ENCODE data around the gene DDX1. TPM values are rescaled to one million over a fixed set of nuclear protein-coding genes. Genes with fewer than 3 reads are reported as not detected.
"Not testable (repeated sequence)": the region's sequence is repeated elsewhere in the genome, so short reads cannot be mapped to it uniquely, and the experiment has no call there.

Gene DDX1
- total RNA-seq, 1 experiment from 2014 or later, result 135 TPM

GRCh38 chr2:15674637-15675455, 83.2 kb downstream of the DDX1 start:
- peak; percentile 87 for DNase-seq (ENCODE audit: low read depth)

DNA sequence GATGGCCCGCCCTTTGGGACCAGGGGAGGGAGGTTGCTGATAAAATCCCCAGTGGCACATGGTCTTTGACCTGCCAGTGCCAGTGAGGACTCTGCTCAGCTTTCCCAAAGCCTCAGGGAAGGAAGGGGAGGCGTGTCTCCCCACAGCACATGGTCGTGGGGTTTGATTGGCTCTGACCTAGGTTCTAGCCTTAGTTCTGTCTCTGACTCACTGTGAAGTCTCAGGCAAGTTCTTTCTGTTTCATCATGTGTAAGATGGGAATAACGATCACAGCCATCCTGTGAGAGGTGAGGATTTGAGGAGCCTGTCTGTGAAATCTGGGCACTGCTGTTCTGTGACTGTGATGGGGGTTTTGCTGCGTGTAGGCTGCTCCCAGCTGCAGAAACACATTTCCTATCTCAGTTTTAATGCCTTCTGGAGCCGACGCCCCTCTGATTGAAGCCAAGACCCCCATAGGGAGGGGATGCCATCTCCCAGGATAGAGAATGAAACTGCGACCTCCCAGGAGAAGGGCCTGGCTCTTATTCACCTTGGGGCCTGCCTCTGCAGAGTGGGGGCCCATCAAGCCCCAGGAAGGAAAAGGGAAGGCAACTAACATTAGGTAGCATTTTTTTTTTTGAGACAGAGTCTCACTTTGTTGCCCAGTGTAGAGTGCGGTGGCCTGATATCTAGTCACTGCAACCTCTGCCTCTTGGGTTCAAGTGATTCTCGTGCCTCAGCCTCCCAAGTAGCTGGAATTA, 84.0 kb downstream of the DDX1 start:
- DNase-seq (ENCODE audit: low read depth), result peak; percentile 74

DNA sequence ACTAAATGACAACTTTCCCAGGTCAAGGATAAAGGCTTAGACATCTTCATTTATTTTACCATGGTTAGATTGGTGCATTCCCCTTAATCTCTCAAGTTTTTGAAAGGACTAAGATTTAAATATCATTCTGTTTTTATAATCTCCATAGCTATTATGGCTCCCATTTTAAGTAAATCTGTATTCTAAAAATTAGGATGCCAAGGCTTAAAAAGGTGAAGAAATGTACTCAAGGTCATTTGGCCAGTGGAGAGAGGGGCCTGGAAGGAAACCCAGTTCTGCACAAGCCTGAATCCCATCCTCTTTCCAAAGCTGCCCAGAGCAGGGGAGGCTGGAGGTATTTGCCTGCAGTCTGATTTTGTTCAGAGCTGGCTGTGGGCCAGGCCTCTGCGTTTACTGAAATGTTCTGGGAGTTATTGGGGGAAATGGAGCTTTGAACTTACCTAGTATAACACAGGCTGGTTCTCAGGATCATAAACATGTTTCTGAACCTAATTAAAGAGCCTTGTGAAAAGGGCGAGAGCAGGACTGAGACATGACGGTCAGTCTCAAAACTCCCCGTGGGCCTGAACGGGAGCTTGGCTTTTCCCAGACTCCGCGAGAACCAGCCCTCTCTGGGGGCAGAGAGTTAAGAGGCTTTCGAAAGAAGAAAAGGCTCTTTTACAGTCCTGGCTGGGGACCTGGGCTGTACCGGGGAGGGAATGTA, 85.6 kb downstream of the DDX1 start:
- DNase-seq (ENCODE audit: low read depth), result no peak

DNA sequence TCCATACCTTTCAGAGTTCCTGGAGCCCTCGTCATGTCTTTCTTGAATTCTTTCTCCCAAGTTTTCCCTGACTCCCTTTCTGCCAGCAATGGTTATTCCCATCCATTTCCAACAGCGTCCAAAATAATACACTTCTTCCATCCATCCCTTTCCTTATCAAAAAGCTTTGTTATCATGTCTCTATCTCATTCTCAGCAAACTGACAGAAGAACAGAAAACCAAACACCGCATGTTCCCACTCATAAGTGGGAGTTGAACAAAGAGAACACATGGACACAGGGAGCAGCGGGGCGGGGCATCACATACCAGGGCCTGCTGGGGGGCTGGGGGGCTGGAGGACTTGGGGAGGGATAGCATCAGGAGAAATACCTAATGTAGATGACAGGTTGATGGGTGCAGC, 86.7 kb downstream of the DDX1 start:
- DNase-seq (ENCODE audit: low read depth), result no peak

DNA sequence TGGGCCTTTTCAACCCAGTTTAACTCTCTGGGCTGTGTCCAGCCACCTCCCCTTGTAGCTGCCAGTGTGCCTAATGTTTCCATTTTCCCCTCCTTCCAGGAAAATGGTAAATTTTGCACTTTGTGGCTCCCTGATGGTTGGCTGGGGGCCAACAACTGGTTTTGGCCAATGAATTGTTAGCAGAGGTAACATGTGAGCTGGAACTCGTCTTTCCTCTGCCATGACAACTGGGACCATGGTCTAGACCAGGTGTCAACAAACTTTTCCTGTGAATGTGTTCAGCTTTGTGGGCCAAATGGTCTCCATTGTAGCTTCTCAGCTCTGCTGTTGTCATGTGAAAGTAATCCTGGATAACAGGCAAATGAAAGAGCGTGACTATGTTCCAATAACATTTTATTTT, 87.2 kb downstream of the DDX1 start:
- DNase-seq (ENCODE audit: low read depth), result no peak

DNA sequence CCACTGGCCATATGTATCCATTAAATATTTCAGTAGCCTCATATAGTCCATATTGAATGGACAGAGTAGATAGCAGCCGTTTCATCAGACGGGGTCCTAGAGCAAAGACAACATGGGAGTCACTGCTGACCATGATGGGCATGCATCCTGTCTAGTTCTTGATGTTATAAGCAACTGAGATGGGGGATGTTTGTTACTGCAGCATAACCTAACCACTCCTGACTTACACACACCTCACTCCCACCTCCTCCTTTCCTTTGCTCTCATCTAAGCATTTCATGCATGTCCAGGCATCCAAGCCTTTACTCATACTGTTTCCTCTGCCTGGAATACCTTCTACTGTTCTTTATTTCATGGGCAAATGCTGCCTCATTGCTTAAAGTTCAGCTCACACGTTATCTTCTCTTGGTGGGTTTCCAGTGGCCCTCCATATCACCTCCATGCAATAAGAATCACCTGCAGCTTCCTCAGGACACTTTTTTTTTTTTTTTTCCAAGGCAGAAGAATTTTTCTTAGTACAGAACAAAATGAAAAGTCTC, 87.8 kb downstream of the DDX1 start:
- no peak for DNase-seq (ENCODE audit: low read depth)

- not testable (repeated sequence) for DNase-seq (ENCODE audit: low read depth)
These were observed 88.5 kb downstream of the DDX1 start for GRCh38 chr2:15680132-15680531.

Other genes with a start within 250 kb of the DDX1 start
- gene NBAS, start 30.5 kb upstream of the DDX1 start, total RNA-seq (2014; rRNA removed; shearing (Covaris generic)), result 30.7 and 35.7 TPM in 2 replicates